Skeletal muscle tissue (tissue), 4 donors: Measurements from ENCODE around the gene HMSD. TPM values are rescaled to one million over a fixed set of nuclear protein-coding genes. Genes with fewer than 3 reads are reported as not detected.

Experiments
- H3K27ac ChIP-seq: one replicate; pipeline ENCODE4 v1.7.0; 2013; ENCODE audit warnings: mild to moderate bottlenecking, low read depth, low read length, inconsistent platforms
- H3K27me3 ChIP-seq, 3 donors: one replicate each; pipeline ENCODE4 v1.7.0; 2013; ENCODE audit warnings: low read length in 3 of 3; ENCODE audit not compliant: control insufficient read depth in 3 of 3, insufficient read depth in 3 of 3
- H3K36me3 ChIP-seq, 3 donors: one replicate each; pipeline ENCODE4 v1.7.0; 2013; ENCODE audit warnings: low read length in 3 of 3; ENCODE audit not compliant: control insufficient read depth in 3 of 3, insufficient read depth in 3 of 3
- H3K4me1 ChIP-seq, 3 donors: one replicate each; pipeline ENCODE4 v1.7.0; 2013; ENCODE audit warnings: low read length in 3 of 3, mild to moderate bottlenecking in 3 of 3; ENCODE audit not compliant: control insufficient read depth in 3 of 3, insufficient read depth in 3 of 3
- H3K4me3 ChIP-seq, 3 donors: one replicate each; pipeline ENCODE4 v1.7.0; 2013; ENCODE audit warnings: low read length in 3 of 3
- H3K9ac ChIP-seq, 3 donors: one replicate each; pipeline ENCODE4 v1.7.0; 2013; ENCODE audit warnings: low read length in 3 of 3, mild to moderate bottlenecking in 3 of 3, moderate library complexity in 2 of 3, low read depth in 1 of 3
- H3K9me3 ChIP-seq, 3 donors: one replicate each; pipeline ENCODE4 v1.7.0; 2013; ENCODE audit warnings: low read length in 3 of 3; ENCODE audit not compliant: control insufficient read depth in 3 of 3
- total RNA-seq: library from RNA; depleted of rRNA; stranded (reverse); fragments of >200 nt; gene quantifications from one replicate; pipeline ENCODE4 v1.2.3, GENCODE V29; 2014
- donor health status: Osteomylitis.

HMSD gene
- total RNA-seq, 1 donor from 2014 or later: not detected

DNA sequence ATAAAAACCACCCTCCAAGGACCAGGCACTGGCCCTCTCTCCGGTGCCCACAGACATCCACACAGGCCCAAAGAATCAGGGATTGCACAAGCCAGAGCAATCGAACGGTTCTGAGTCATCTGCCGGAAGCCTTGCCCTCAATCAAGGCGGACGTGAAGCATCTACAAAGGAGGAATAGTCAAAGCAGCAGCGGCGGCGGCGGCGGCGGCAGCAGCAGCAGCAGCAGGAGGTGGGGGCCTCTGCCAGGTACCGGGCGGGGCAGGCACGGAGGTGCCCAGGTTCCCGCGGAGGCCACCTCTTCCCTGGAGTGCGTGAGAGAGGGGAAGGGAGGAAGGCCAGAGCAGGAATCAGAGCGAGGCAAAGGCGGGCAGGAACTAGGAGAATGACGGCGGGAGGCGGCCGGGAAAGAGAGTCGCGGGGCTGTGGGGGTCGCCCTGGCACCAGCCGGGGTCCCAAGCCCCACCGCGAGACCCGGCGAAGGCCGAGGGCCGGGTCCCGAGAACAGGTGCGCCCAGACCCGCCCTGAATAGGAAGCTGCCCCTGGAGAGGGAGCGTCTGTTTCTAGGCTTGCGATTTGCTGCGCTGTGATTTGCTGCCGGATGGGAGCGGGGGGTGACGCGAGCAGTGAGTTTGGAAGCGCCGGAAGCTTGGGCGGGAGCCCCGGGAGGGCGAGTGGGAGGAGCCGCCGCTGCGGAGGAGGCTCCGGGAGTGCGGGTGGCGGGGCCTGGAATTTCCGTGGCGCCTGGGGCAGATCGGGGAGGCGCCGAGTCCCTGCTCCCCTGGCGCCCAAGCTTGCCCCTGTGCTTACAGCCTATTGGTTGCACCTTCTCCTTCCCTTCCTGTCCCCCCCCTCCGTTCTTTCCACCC lies 21.1 kb downstream of the HMSD start, which contains the start of gene SERPINB8:
TSS of gene SERPINB8 (plus strand) at position 140 of the 867 bp plus-strand sequence. CDS start 8,228 bp downstream, outside the sequence.
- Histone ChIP-seq H3K36me3 (no peaks in the 10 kb centered on the region), H3K4me3 (peak within 1 kb of the TSS; percentile 69 to 83 (median 80)), H3K27ac (peak within 1 kb of the TSS; percentile 95), H3K9me3 (no peaks in the 10 kb centered on the region), H3K9ac (peak within 1 kb of the TSS; percentile 84 to 86 (median 85)), H3K27me3 (no peaks in the 10 kb centered on the region), H3K4me1 (peaks cover 4 to 12% (median 5%) of the 10 kb centered on the region in 3 donors)

DNA sequence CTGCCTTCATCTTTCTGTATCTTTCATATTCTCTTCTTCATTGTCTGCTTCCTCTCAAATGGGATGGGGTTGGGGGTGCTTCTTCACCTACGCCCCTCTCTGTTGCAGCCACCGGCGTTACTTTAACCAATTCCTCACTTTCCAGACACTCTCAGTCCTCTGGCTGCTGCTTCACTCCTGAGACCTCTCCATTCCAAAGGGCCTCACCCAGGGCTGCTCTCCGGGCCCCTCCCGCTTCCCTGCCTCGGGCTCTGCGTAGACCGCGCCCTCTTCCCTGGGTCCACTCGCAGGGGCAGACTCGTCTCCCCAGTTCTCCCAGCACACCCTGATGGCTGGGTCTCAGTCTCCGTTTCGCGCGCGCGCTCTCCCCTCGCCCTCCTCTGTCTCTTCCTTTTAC lies 21.7 kb downstream of the HMSD start:
- no peaks in the 10 kb centered on the region for H3K27me3 ChIP-seq
- peak overlapping the region; percentile 37 to 86 (median 85) for H3K9ac ChIP-seq
- H3K36me3 ChIP-seq: no peaks in the 10 kb centered on the region
- H3K4me1 ChIP-seq: peaks cover 4 to 12% (median 5%) of the 10 kb centered on the region in 3 donors
- H3K9me3 ChIP-seq: no peaks in the 10 kb centered on the region
- H3K27ac ChIP-seq: peak overlapping the region; percentile 95
- H3K4me3 ChIP-seq: peak overlapping the region; percentile 69 to 83 (median 80)

- Histone ChIP-seq H3K36me3 (no peaks in the 10 kb centered on the region), H3K27ac (peak overlapping the region; percentile 95), H3K9ac (peak overlapping the region; percentile 37 to 86 (median 85)), H3K4me3 (peak overlapping the region; percentile 69 to 83 (median 80)), H3K4me1 (peaks cover 4 to 12% (median 5%) of the 10 kb centered on the region in 3 donors), H3K27me3 (no peaks in the 10 kb centered on the region), H3K9me3 (no peaks in the 10 kb centered on the region)
Observed at GRCh38 chr18:63971320-63972001, 22.4 kb downstream of the HMSD start.

- no peaks in the 10 kb centered on the region for H3K36me3 ChIP-seq
- peaks cover 4 to 12% (median 5%) of the 10 kb centered on the region in 3 donors for H3K4me1 ChIP-seq
- H3K27me3 ChIP-seq: no peaks in the 10 kb centered on the region
- no peak overlapping the region for H3K9ac ChIP-seq
- H3K9me3 ChIP-seq: no peaks in the 10 kb centered on the region
- no peak overlapping the region for H3K27ac ChIP-seq
- H3K4me3 ChIP-seq: no peak overlapping the region
Observed at GRCh38 chr18:63972002-63972376, 22.9 kb downstream of the HMSD start.

DNA sequence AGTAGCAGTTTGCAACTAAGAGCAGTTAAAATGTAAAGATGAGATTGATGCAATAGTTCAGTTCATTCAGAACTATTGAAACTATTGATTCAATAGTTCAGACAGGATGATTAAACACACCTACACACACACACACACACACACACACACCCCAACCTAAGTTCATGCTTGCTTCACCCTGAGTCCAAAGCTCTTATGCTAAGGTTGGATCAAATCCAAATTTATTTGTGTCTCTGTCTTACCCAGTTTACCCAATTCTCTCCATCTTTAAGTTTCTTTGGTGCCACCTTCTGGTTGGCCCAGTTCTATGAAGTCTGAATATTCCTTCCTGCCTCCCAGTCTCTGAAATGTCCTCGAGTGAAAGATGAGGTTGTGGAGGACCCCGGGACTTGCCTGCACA lies 25.9 kb downstream of the HMSD start:
- H3K9ac ChIP-seq: no peak overlapping the region
- H3K4me3 ChIP-seq: no peak overlapping the region
- H3K9me3 ChIP-seq: no peaks in the 10 kb centered on the region
- H3K36me3 ChIP-seq: no peaks in the 10 kb centered on the region
- peaks cover 0 to 16% (median 2%) of the 10 kb centered on the region in 3 donors for H3K4me1 ChIP-seq
- no peaks in the 10 kb centered on the region for H3K27me3 ChIP-seq
- H3K27ac ChIP-seq: peak overlapping the region; percentile 44

DNA sequence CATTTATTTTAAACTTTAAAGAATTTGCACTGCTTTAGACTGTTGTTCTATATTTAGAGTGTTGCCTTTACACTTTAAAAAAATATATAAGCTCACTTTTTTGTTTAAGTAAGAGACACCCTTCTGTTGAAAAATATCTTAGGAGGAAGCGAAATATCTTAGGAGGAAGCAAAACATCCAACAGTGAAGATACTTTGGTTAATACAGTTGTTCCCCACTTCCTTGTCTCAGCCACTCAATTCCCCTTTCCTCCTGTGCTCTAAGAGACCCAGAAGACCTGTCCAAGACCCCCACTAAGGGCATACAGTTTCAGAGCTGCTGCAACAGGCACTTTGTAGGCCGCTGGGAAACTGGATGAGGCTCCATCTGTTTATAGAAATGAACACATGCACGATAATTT lies 26.5 kb downstream of the HMSD start:
- Histone ChIP-seq H3K27ac (peak overlapping the region; percentile 44), H3K27me3 (no peaks in the 10 kb centered on the region), H3K9ac (no peak overlapping the region), H3K4me1 (peaks cover 0 to 18% (median under 1%) of the 10 kb centered on the region in 3 donors), H3K9me3 (no peaks in the 10 kb centered on the region), H3K4me3 (no peak overlapping the region), H3K36me3 (peaks cover 0 to under 1% (median 0%) of the 10 kb centered on the region in 3 donors)

- Histone ChIP-seq H3K27me3 (no peaks in the 10 kb centered on the region), H3K4me1 (peaks cover 0 to 10% (median 0%) of the 10 kb centered on the region in 3 donors)
Observed at GRCh38 chr18:63977040-63977439, 27.9 kb downstream of the HMSD start.

DNA sequence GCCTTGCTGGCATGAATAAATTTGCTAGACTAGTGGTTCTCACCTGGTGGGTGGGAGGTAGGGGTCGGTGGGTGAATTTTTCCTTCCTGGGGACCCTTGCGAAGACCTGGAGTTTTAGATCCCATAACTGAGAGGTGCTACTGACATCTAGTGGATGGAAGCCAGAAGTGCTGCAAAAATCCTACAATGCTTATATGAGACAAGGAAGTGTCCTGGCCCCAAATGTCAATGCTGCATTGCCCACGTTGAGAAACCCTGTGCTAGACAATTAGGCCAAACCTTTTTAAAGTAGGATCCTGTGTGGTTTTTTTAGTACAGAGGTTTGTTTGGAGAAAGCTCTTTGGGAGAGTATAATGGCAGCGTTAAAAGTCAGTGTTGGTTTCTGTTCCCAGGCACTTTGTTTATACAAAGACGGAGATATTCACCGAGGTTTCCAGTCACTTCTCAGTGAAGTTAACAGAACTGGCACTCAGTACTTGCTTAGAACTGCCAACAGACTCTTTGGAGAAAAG lies 30.4 kb downstream of the HMSD start:
- H3K36me3 ChIP-seq: peaks cover 0 to 10% (median 0%) of the 10 kb centered on the region in 3 donors
- no peak overlapping the region for H3K27ac ChIP-seq
- H3K27me3 ChIP-seq: no peaks in the 10 kb centered on the region
- no peaks in the 10 kb centered on the region for H3K9me3 ChIP-seq
- H3K4me3 ChIP-seq: peak overlapping the region; percentile 3 to 57 (median 11)
- H3K4me1 ChIP-seq: peaks cover 0 to 10% (median 0%) of the 10 kb centered on the region in 3 donors
- peak overlapping the region in 2 of 3 donors; percentile 28 to 34 for H3K9ac ChIP-seq

More at GRCh38 chr18:63977040-63977439, 27.9 kb downstream of the HMSD start:
- Histone ChIP-seq H3K4me3 (no peak overlapping the region), H3K36me3 (peaks cover 0 to 3% (median 0%) of the 10 kb centered on the region in 3 donors), H3K9me3 (no peaks in the 10 kb centered on the region), H3K27ac (no peak overlapping the region), H3K9ac (no peak overlapping the region)

GRCh38 chr18:63980027-63980426 lies 30.9 kb downstream of the HMSD start:
- no peaks in the 10 kb centered on the region for H3K9me3 ChIP-seq
- H3K27ac ChIP-seq: no peak overlapping the region
- H3K27me3 ChIP-seq: no peaks in the 10 kb centered on the region
- H3K36me3 ChIP-seq: peaks cover 0 to 10% (median 0%) of the 10 kb centered on the region in 3 donors
- H3K4me1 ChIP-seq: peaks cover 0 to 10% (median 0%) of the 10 kb centered on the region in 3 donors
- peak overlapping the region in 1 of 3 donors; percentile 57 for H3K4me3 ChIP-seq
- peak overlapping the region in 1 of 3 donors; percentile 34 for H3K9ac ChIP-seq
